Activated CD4-positive, CD25-positive, alpha-beta regulatory T cell treated with anti-CD3 and anti-CD28 coated beads, Interleukin-2, amount 50 U/mL, for 72 hours (primary cell): ENCODE results near the gene GFER.

ENCODE experiments used
- DNase-seq: peaks from one replicate; pipeline ENCODE4 v3.0.0; 2021

GFER gene

DNA sequence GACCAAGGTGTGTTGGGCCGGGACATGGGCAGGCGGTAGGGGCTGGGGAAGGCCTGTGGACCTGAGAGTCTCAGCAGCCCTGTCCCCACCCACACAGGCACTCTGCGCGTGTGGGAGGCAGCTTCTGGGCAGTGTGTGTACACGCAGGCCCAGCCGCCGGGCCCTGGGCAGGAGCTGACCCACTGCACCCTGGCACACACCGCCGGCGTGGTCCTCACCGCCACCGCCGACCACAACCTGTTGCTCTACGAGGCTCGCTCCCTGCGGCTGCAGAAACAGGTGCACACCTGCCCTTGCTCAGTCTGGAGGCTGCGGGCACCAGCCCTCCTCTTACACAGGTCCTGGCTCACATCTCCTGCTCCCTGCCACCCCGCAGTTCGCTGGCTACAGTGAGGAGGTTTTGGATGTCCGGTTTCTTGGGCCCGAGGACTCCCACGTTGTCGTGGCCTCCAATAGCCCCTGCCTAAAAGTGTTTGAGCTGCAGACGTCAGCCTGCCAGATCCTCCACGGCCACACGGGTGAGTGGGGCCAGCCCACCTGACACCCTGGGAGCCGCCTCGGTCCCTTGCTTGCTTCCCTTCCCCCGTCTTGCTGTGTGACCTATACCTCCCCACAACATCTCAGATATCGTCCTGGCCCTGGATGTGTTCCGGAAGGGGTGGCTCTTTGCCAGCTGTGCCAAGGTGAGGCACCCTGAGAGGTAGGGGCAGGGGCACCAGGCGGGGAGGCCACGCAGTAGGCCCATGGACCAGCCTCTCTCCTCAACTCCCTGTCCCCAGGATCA is 8.4 kb upstream of the GFER start:
- no peak for DNase-seq

DNA sequence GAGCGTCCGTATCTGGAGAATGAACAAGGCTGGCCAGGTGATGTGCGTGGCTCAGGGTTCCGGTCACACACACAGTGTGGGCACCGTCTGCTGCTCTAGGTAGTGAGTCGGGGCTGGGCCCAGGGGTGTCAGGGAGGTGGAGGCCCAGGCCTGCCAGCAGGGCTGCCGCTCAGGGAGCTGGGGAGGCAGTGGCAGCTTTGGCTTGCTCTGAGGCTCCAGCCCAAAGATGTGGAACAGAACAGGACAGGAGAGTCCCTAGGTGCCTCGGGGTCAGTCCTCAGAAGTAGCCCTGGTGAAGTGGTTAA is 7.8 kb upstream of the GFER start:
- DNase-seq, result no peak

GRCh38 chr16:1976951-1977874 is 6.8 kb upstream of the GFER start:
- no peak for DNase-seq

- no peak for DNase-seq
Measured at GRCh38 chr16:1977875-1978268, 6.1 kb upstream of the GFER start.

DNA sequence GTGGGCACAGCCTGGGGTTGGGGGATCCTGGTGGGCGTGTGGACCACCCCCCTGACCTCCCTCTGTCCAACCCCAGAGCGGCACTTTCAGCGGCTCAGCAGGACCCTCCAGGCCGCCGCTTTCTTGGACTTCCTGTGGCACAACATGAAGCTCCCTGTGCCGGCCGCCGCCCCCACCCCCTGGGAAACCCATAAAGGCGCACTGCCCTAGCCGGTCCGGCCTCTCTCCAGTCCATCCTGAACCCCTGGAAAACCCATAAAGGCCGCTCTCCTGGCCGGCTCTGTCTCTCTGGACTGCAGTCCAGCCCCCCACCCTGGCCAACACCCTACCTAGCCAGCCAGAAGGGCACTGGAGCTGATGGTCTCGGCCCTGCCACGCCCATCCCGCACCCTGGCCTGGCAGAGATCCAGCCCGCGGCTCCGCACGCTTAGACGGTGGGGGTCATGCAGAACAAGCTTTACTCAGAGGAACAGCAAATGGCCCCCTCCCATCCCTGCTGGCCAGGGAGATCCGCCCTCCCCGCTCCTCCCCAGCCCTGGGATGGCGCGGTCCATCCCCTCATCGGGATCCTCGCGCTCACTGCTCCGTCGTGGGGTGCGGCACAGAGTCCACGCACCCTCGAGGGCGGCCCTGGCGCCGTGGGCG is 5.4 kb upstream of the GFER start:
- DNase-seq, result no peak

DNA sequence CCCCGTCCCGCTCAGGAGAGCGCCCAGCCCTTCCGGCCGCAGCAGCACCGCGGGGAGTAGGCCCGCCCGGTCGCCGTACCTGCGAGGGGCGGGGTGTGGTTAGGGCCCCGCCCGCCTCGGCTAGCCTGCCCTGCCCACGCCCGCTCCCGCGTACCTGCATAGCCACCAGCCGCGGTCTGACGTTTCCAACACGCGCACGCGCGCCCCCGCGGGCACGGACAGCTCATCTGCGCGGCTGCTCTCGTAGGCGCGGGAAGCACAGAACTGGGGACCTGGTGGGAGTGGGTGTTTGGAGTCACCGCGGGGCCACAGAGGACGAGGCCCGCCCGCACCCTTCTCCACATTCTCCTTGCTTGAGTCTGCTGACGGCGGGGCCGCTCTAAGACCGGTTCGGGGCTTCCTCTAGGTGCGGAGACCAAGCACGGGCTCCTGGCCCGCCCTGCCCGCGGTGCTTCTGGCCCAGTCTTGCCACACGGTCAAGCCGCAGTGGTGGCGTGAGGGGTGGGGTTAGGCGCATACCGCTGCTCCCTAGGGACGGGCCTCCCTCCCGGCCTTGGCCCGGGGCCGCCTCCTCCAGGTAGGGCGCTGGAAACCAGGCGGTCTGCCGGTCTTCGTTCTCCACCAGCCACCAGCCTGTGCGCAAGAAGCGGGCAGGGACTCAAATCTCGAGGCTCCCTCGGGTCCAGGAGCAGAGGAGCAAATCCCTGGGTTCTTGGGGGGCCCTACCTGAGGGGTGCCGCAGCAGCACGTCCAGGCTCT is 4.5 kb upstream of the GFER start:
- DNase-seq, result no peak

DNA sequence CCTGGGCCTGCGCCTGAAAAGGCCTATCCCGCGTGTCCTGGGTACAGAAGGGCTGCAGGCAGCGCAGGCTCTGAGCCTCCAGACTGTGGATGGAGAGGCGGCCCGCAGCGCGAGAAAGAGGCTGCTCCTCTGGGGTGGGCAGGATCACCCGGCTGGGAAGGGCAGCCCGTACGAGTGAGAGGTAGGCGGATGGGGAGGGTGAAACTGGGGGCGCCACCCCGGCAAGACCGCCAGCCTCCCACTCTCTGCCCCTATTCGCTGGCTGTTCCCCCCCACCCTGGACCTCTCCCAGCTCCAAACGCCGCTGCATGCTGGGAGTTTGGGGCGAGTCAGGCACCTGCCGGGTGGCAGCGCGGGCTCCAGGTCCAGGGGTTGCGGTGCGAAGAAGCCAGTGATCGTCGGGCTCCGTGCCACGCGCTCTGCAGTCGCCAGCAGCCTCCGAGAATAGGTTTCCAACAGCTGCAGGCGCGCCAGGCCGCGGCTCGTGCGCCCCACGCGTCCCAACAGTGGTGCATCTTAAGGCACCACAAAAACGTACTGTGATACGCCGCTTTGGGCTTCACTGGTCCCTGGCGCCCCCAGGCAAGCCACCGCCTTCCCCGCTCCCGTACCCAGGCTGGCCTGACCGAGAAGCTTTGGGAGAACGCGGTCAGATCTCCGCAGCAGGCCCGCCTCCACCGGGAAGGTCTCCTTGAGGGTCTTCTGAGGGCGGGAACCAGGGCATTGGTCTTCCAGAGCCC is 3.8 kb upstream of the GFER start:
- DNase-seq, result no peak

DNA sequence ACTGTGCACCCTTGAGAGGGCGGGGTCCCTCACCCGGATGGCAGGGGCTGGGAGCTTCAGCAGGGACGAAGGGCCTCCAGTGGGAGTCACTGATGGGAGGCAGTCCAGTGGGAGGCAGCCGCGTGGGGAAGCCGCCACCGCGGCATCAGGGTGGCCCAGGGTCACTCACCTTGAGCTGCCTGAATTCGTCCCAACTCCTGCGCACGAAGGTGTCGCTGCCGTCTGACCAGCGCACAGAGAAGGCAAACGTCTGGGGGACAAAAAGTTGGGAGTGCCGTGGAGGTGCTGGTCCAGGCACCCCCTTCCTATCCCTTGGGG is 3.3 kb upstream of the GFER start:
- DNase-seq, result no peak

DNA sequence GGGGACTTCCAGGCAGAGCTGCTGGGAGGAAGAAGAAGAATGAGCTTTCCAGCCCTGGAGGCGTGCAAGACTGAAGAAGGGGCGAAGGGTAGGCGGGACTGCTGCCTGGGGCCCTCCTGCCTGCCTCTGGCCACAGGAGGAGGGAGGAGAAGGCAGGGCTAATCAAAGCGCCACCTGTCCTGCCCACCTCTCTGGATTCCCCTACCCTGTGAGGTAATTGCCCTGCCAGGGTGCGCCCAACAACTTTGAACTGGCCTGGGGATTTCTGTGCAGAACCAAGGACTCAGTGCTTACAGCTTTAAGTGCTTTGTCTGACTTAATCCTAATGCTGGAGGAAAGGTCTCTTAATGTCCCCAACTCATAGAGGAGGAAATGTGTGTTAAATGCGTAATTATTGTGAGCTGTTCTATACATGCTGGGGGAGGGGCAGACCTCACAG is 2.6 kb upstream of the GFER start, which contains the start of gene NOXO1:
TSS of gene NOXO1 (minus strand) at position 72 of the 439 bp plus-strand sequence. CDS start 290 bp downstream, outside the sequence.
- DNase-seq, result no peak

DNA sequence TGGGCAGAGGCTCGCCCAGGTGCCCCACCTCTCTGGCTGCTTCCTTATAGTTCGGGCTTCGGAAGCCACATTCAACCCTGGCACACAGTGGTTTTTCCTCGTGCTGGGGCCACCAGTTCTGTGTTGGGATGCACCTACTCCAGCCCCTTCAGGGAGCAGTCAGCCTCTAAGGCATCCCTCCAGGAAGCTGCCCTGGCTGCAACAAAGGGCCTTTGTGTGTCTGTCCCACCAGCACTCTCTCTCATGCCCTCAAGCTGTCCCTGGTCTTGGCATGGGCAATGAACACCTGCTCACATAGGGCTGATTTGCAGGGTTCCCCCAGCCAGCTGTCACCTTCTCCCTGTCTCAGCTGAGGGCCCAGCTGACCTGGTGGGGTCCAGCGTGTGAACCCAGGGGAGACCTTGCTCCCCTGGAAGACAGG is 2.0 kb upstream of the GFER start:
- no peak for DNase-seq

DNA sequence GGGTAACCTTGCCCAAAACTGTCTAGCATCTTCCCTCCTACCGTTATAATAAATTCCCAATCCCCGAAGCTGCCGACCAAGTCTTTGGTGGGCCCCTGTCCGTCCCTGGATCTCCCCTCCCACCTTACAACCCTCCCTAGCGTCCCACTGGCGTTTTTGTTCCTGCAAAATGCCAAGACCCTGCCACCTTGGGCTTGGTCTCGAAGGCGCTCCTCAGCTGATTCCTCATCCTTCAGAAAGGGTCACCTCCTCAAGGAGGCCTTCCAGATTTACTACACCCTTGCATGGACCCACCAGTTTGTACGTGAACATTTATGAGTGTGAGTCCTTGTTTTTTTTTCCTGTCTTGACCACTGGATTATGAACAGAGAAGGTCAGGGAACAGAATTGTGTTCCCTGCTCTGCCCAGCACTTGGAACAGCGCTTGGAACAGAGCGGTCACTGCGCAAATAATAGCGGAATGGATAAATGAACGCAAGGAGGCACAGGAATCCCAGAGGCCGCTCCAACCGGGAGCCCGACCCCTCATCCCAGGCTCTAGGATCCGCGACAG is 926 bp upstream of the GFER start:
- DNase-seq, result no peak

- DNase-seq, result no peak
Measured at GRCh38 chr16:1984347-1985225, 593 bp downstream of the GFER start.

DNA sequence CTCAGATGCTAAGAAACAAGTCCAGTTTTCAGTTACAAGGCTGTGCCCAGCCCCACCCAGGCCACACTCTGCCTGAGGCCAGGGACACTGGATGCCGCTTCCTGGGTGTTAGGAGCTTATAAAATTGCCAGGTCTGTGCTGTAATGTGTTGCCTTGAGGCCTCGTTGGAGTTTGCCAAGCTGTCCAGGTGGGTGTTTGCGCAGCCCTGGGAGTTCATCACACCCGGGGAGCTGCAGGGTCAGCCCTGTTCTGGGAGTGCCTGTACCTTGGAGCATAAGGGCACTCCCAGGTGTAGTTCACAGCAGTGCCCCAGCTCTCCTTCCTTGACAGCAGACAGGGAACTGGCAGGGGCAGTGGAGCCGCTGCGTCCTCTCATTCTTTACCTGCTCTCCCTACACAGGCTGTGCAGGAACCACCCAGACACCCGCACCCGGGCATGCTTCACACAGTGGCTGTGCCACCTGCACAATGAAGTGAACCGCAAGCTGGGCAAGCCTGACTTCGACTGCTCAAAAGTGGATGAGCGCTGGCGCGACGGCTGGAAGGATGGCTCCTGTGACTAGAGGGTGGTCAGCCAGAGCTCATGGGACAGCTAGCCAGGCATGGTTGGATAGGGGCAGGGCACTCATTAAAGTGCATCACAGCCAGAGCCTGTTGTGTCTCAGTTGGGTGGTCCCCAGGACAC is 1.6 kb downstream of the GFER start:
- DNase-seq, result no peak

- no peak for DNase-seq
Measured at GRCh38 chr16:1987198-1987597, 3.2 kb downstream of the GFER start.

- DNase-seq, result no peak
Measured at GRCh38 chr16:1989209-1990100, 5.5 kb downstream of the GFER start, which contains the start of gene SYNGR3. Gene SYNGR3, plus strand, starts transcription at chr16:1989970. Its CDS starts 133 bp downstream, at chr16:1990103.

- DNase-seq, result no peak
Measured at GRCh38 chr16:1990101-1990350, 6.0 kb downstream of the GFER start.

GRCh38 chr16:1990351-1991134 is 6.5 kb downstream of the GFER start:
- DNase-seq, result peak; percentile 49

- DNase-seq, result peak; percentile 58
Measured at GRCh38 chr16:1991135-1991551, 7.2 kb downstream of the GFER start.

DNA sequence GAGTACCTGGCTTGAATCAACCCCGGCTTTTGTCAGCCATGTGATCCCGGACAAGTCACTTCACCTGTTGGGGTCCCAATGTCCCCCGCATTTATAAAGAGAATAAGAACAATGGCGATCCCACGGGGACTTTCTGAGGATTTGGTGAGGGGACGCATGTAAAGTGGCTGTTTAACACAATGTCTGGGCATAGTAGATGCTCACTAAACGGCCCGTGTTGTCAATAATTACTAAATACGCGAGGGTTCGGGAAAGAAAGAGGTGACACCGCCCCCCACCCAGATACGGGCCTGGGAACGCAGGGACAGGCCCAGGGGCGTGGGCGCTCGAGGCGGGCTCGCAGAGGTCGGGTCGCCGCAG is 7.6 kb downstream of the GFER start:
- DNase-seq, result no peak
